ENCODE data around the gene PASK.

PASK gene

GRCh38 chr2:241063587-241063986 is 85.7 kb downstream of the PASK start:
- DNase-seq = no peak

- DNase-seq = no peak
These were observed 86.2 kb downstream of the PASK start for GRCh38 chr2:241063093-241063551.

GRCh38 chr2:241062389-241063092 is 86.7 kb downstream of the PASK start:
- no peak for DNase-seq

GRCh38 chr2:241061275-241061674 is 88.0 kb downstream of the PASK start:
- no peak for DNase-seq
